Measurements from ENCODE around the gene ARID5B. TPM values are rescaled to one million over a fixed set of nuclear protein-coding genes. Genes with fewer than 3 reads are reported as not detected.

The ARID5B gene
- polyA plus RNA-seq, 3 donors, result 1.00 to 2.5 (median 1.5) TPM

GRCh38 chr10:62092301-62093030, 191.0 kb downstream of the ARID5B start:
- Histone ChIP-seq H3K4me2 (replicated peaks; ENCODE audit: extremely low read depth, low read length, poor library complexity, severe bottlenecking) (no peak overlapping the region), H3K9me3 (replicated peaks in 1 of 2; ENCODE audit: control insufficient read depth in 1 of 2, insufficient read depth in 1 of 2, low read length in 2 of 2) (no peaks in the 10 kb centered on the region), H3K36me3 (replicated peaks in 1 of 2; ENCODE audit: control insufficient read depth in 1 of 2, insufficient read depth in 2 of 2, low read length in 2 of 2) (peaks cover 16 to 49% of the 10 kb centered on the region in 2 donors), H4K20me1 (ENCODE audit: insufficient read depth, low read length) (no peaks in the 10 kb centered on the region), H3K79me2 (ENCODE audit: insufficient read depth, low read length) (no peaks in the 10 kb centered on the region), H3K9ac (ENCODE audit: insufficient read depth, low read length, poor library complexity, severe bottlenecking) (no peak overlapping the region), H3K4me1 (ENCODE audit: control insufficient read depth in 1 of 2, insufficient read depth in 2 of 2, low read length in 2 of 2) (no peaks in the 10 kb centered on the region), H2AFZ (ENCODE audit: insufficient read depth, low read depth, low read length, poor library complexity, severe bottlenecking) (no peak overlapping the region), H3K27me3 (ENCODE audit: control insufficient read depth in 2 of 2, insufficient read depth in 2 of 2, low read length in 2 of 2) (no peaks in the 10 kb centered on the region), H3K27ac (ENCODE audit: low read depth in 1 of 2, low read length in 2 of 2) (no peak overlapping the region), H3K4me3 (replicated peaks in 1 of 3; ENCODE audit: low read depth in 2 of 3, low read length in 3 of 3) (no peak overlapping the region)
- WGBS (ENCODE audit: insufficient coverage), result 98% methylated on average over 10 of the region's 22 CpGs
- Mint-ChIP-seq H3K27me3 (ENCODE audit: low read depth in 3 of 3) (no peaks in the 10 kb centered on the region), H3K4me3 (no peak overlapping the region), H3K36me3 (peaks cover 48 to 56% of the 10 kb centered on the region in 2 donors), H3K4me1 (peaks cover 4% of the 10 kb centered on the region), H3K27ac (no peak overlapping the region), H3K9me3 (peaks cover 0 to 4% (median 0%) of the 10 kb centered on the region in 7 donors)
- intact Hi-C loops (cut with micrococcal nuclease), result no loop called here
- no peak for TF ChIP-seq CTCF (IDR thresholded peaks at IDR 0.05)
- no peak for DNase-seq

- Mint-ChIP-seq H3K4me3 (no peak overlapping the region), H3K9me3 (peaks cover 0 to 4% (median 0%) of the 10 kb centered on the region in 7 donors), H3K36me3 (peaks cover 43 to 48% of the 10 kb centered on the region in 2 donors), H3K27ac (no peak overlapping the region), H3K27me3 (ENCODE audit: low read depth in 3 of 3) (no peaks in the 10 kb centered on the region), H3K4me1 (peaks cover 8% of the 10 kb centered on the region)
- no peak for DNase-seq
- Histone ChIP-seq H3K79me2 (ENCODE audit: insufficient read depth, low read length) (no peaks in the 10 kb centered on the region), H3K36me3 (replicated peaks in 1 of 2; ENCODE audit: control insufficient read depth in 1 of 2, insufficient read depth in 2 of 2, low read length in 2 of 2) (peaks cover 16 to 39% of the 10 kb centered on the region in 2 donors), H3K4me2 (replicated peaks; ENCODE audit: extremely low read depth, low read length, poor library complexity, severe bottlenecking) (no peak overlapping the region), H3K4me1 (ENCODE audit: control insufficient read depth in 1 of 2, insufficient read depth in 2 of 2, low read length in 2 of 2) (no peaks in the 10 kb centered on the region), H4K20me1 (ENCODE audit: insufficient read depth, low read length) (no peaks in the 10 kb centered on the region), H2AFZ (ENCODE audit: insufficient read depth, low read depth, low read length, poor library complexity, severe bottlenecking) (no peak overlapping the region), H3K4me3 (replicated peaks in 1 of 3; ENCODE audit: low read depth in 2 of 3, low read length in 3 of 3) (no peak overlapping the region), H3K9ac (ENCODE audit: insufficient read depth, low read length, poor library complexity, severe bottlenecking) (no peak overlapping the region), H3K9me3 (replicated peaks in 1 of 2; ENCODE audit: control insufficient read depth in 1 of 2, insufficient read depth in 1 of 2, low read length in 2 of 2) (no peaks in the 10 kb centered on the region), H3K27me3 (ENCODE audit: control insufficient read depth in 2 of 2, insufficient read depth in 2 of 2, low read length in 2 of 2) (no peaks in the 10 kb centered on the region), H3K27ac (ENCODE audit: low read depth in 1 of 2, low read length in 2 of 2) (no peak overlapping the region)
- TF ChIP-seq CTCF (IDR thresholded peaks at IDR 0.05), result no peak
- WGBS (ENCODE audit: insufficient coverage), result 100% methylated on average over 1 of the region's 4 CpGs
- intact Hi-C loops (cut with micrococcal nuclease), result no loop called here
Observed at GRCh38 chr10:62093863-62094291, 192.4 kb downstream of the ARID5B start.
